Astrocyte (in vitro differentiated cells and primary cell): ENCODE measurements around the gene TNFRSF21.

Source experiments
- EZH2 ChIP-seq: IDR thresholded peaks from 2 replicates; pipeline ENCODE4 v1.6.1; 2012; ENCODE audit warnings: mild to moderate bottlenecking, low read length, inconsistent platforms; ENCODE audit not compliant: insufficient read depth
- TF ChIP-seq, protein P1 (sequence below): IDR thresholded peaks from 2 replicates; pipeline ENCODE4 v1.5.1; 2011; ENCODE audit warnings: low read depth, mild to moderate bottlenecking, inconsistent platforms, low read length, moderate library complexity; ENCODE audit not compliant: insufficient read depth

- TF ChIP-seq, protein P1, sequence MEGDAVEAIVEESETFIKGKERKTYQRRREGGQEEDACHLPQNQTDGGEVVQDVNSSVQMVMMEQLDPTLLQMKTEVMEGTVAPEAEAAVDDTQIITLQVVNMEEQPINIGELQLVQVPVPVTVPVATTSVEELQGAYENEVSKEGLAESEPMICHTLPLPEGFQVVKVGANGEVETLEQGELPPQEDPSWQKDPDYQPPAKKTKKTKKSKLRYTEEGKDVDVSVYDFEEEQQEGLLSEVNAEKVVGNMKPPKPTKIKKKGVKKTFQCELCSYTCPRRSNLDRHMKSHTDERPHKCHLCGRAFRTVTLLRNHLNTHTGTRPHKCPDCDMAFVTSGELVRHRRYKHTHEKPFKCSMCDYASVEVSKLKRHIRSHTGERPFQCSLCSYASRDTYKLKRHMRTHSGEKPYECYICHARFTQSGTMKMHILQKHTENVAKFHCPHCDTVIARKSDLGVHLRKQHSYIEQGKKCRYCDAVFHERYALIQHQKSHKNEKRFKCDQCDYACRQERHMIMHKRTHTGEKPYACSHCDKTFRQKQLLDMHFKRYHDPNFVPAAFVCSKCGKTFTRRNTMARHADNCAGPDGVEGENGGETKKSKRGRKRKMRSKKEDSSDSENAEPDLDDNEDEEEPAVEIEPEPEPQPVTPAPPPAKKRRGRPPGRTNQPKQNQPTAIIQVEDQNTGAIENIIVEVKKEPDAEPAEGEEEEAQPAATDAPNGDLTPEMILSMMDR: no peak
- no peak for TF ChIP-seq EZH2
These were observed 114.6 kb downstream of the TNFRSF21 start for GRCh38 chr6:47195011-47195650.
